ENCODE data around the gene PABPC1L. TPM values are rescaled to one million over a fixed set of nuclear protein-coding genes. Genes with fewer than 3 reads are reported as not detected.

PABPC1L gene
- total and polyA plus RNA-seq, 2 of the 13 experiments (the other 11 are each of a cell fraction or from before 2014, with no cell fraction given): 30.8 to 252 TPM

GRCh38 chr20:44911264-44911921 is 1.5 kb downstream of the PABPC1L start (continued):
- TF ChIP-seq ZSCAN20 (CRISPR knock-in tag; IDR thresholded peaks at IDR 0.05; ENCODE audit: borderline replicate concordance) (0 out of 2 replicates have a peak, but pooled peaks have one; percentile 66), SIN3B (IDR thresholded peaks at IDR 0.05; ENCODE audit: low read length) (no peak), TBX3 (IDR thresholded peaks at IDR 0.05; ENCODE audit: borderline replicate concordance) (no peak), TEAD3 (CRISPR knock-in tag; optimal IDR thresholded peaks at IDR 0.05; ENCODE audit: borderline replicate concordance) (peak; percentile 88), ZNF782 (CRISPR knock-in tag; IDR thresholded peaks at IDR 0.05; ENCODE audit: borderline replicate concordance) (0 out of 2 replicates have a peak, but pooled peaks have one; percentile 83), SMC3 (IDR thresholded peaks at IDR 0.05; ENCODE audit: low read length) (peak; percentile 49; the same call in 1 of the 2 replicates), MIER2 (CRISPR knock-in tag; IDR thresholded peaks at IDR 0.05) (0 out of 2 replicates have a peak, but pooled peaks have one; percentile 27), KAT2B (IDR thresholded peaks at IDR 0.05; ENCODE audit: borderline replicate concordance, low read depth, low read length) (no peak), ZSCAN30 (CRISPR knock-in tag; IDR thresholded peaks at IDR 0.05) (no peak), ARID3A (IDR thresholded peaks at IDR 0.05; ENCODE audit: low read depth, low read length) (no peak), TERF1 (CRISPR knock-in tag; IDR thresholded peaks at IDR 0.05) (no peak), MLXIP (CRISPR knock-in tag; IDR thresholded peaks at IDR 0.05; ENCODE audit: borderline replicate concordance) (no peak), POLR2A (IDR thresholded peaks at IDR 0.05; ENCODE audit: insufficient read depth in 1 of 2, low read depth in 2 of 2, low read length in 2 of 2) (peak; percentile 66 to 70; a peak in 2 of 4 replicates), JUNB (CRISPR knock-in tag; IDR thresholded peaks at IDR 0.05; ENCODE audit: borderline replicate concordance) (no peak)
- TF ChIP-seq, protein P1, sequence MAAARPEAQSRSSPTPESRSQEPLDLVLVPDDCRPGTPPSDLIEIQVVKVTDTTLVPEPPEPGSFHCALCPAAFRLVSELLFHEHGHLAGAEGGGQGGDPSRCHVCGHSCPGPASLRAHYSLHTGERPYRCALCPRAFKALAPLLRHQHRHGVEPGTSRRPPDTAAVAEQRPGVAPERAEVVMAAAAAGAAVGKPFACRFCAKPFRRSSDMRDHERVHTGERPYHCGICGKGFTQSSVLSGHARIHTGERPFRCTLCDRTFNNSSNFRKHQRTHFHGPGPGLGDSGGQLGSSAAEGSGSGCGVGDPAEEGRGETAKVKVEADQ (CRISPR knock-in tag; IDR thresholded peaks at IDR 0.05; ENCODE audit: borderline replicate concordance): peak; percentile 29; the same call in 1 of the 2 replicates

All from HepG2 (cell line).